HEK293 (cell line): ENCODE data around the gene PLCB1.
"Not testable (repeated sequence)": the region's sequence is repeated elsewhere in the genome, so short reads cannot be mapped to it uniquely, and the experiment has no call there.

ENCODE experiments used
- CTCF ChIA-PET: fragments of 350-600 bp; formaldehyde crosslinking; extraction: SDS; loops from one replicate; lab custom pipeline; 2021; ENCODE audit warnings: antibody characterized with exemption; lab: Yijun Ruan, JAX
- POLR2A ChIA-PET: fragments of 300-600 bp; formaldehyde crosslinking; extraction: SDS; loops from one replicate; lab custom pipeline; 2020; ENCODE audit warnings: antibody characterized with exemption, inconsistent platforms; lab: Yijun Ruan, JAX
- H3K27ac ChIP-seq: fragments of 200-500 bp; sonication (Bioruptor generic); 2 replicates; pipeline ENCODE4 v1.5.1; 2014; ENCODE audit warnings: low read depth, low read length, control low read depth, inconsistent platforms; ENCODE audit errors: extremely low read depth
- H3K36me3 ChIP-seq, 2 experiments: fragments of 200-500 bp in 1 of 2; sonication (Bioruptor generic) in 1 of 2; 1 replicate in 1 of 2; 2 replicates in 1 of 2; pipeline ENCODE4 v1.5.1; 2014 to 2017; ENCODE audit warnings: inconsistent platforms in 2 of 2, low read length in 2 of 2; ENCODE audit not compliant: control insufficient read depth in 2 of 2, insufficient read depth in 1 of 2
- H3K4me1 ChIP-seq: fragments of 200-500 bp; sonication (Bioruptor generic); 2 replicates; pipeline ENCODE4 v1.5.1; 2014; ENCODE audit warnings: mild to moderate bottlenecking, low read length, inconsistent platforms; ENCODE audit not compliant: control insufficient read depth, insufficient read depth
- H3K4me3 ChIP-seq: 2 replicates; pipeline ENCODE4 v1.5.1; 2011; ENCODE audit warnings: low read depth, mild to moderate bottlenecking, control low read depth, low read length, moderate library complexity
- H3K9me3 ChIP-seq: fragments of 200-500 bp; sonication (Bioruptor generic); 2 replicates; pipeline ENCODE4 v1.5.1; 2014; ENCODE audit warnings: low read depth, low read length, inconsistent platforms; ENCODE audit not compliant: control insufficient read depth, insufficient read depth
- AEBP2 ChIP-seq: fragments of 450-650 bp; formaldehyde crosslinking; IDR thresholded peaks from 2 replicates; pipeline ENCODE4 v1.5.1; 2016; ENCODE audit warnings: missing biosample characterization, missing genetic modification characterization, borderline replicate concordance
- ATF2 ChIP-seq: fragments of 450-650 bp; formaldehyde crosslinking; IDR thresholded peaks from 2 replicates; pipeline ENCODE4 v1.5.1; 2016; ENCODE audit warnings: missing biosample characterization, missing genetic modification characterization, low read depth
- ELK4 ChIP-seq: IDR thresholded peaks from 2 replicates; pipeline ENCODE4 v1.6.1; 2011; ENCODE audit warnings: mild to moderate bottlenecking, low read depth, low read length, borderline replicate concordance
- GLIS1 ChIP-seq: fragments of 450-650 bp; formaldehyde crosslinking; IDR thresholded peaks from 2 replicates; pipeline ENCODE4 v1.5.1; 2016; ENCODE audit warnings: missing biosample characterization, missing genetic modification characterization
- KLF16 ChIP-seq: fragments of 450-650 bp; formaldehyde crosslinking; IDR thresholded peaks from 2 replicates; pipeline ENCODE4 v1.5.1; 2017; ENCODE audit warnings: missing biosample characterization, missing genetic modification characterization
- MEIS1 ChIP-seq: sonication (generic); formaldehyde crosslinking; IDR thresholded peaks from 2 replicates; pipeline ENCODE4 v1.8.1; 2022; ENCODE audit warnings: missing genetic modification reagents, mild to moderate bottlenecking, borderline replicate concordance
- MZF1 ChIP-seq: fragments of 450-650 bp; formaldehyde crosslinking; IDR thresholded peaks from 2 replicates; pipeline ENCODE4 v1.5.1; 2017; ENCODE audit warnings: missing biosample characterization, missing genetic modification characterization, borderline replicate concordance
- SCRT1 ChIP-seq: fragments of 450-650 bp; formaldehyde crosslinking; IDR thresholded peaks from 2 replicates; pipeline ENCODE4 v1.5.1; 2016; ENCODE audit warnings: missing biosample characterization, missing genetic modification characterization, borderline replicate concordance
- SCRT2 ChIP-seq: fragments of 450-650 bp; formaldehyde crosslinking; IDR thresholded peaks from 2 replicates; pipeline ENCODE4 v1.5.1; 2016; ENCODE audit warnings: missing biosample characterization, missing genetic modification characterization
- SETDB1 ChIP-seq: IDR thresholded peaks from one replicate; pipeline ENCODE4 v1.6.1; 2017; ENCODE audit warnings: mild to moderate bottlenecking, low read length, moderate library complexity, mixed read lengths; ENCODE audit not compliant: insufficient read length
- SP3 ChIP-seq: fragments of 450-650 bp; formaldehyde crosslinking; IDR thresholded peaks from 2 replicates; pipeline ENCODE4 v1.5.1; 2016; ENCODE audit warnings: missing biosample characterization, missing genetic modification characterization
- TRIM28 ChIP-seq: IDR thresholded peaks from 2 replicates; pipeline ENCODE4 v1.6.1; 2011; ENCODE audit warnings: low read length, control low read depth, borderline replicate concordance
- ZBTB1 ChIP-seq: fragments of 450-650 bp; formaldehyde crosslinking; IDR thresholded peaks from 2 replicates; pipeline ENCODE4 v1.5.1; 2016; ENCODE audit warnings: missing biosample characterization, missing genetic modification characterization
- ZBTB17 ChIP-seq: fragments of 450-650 bp; formaldehyde crosslinking; IDR thresholded peaks from 2 replicates; pipeline ENCODE4 v1.5.1; 2016; ENCODE audit warnings: missing biosample characterization, missing genetic modification characterization
- ZFHX2 ChIP-seq: fragments of 450-650 bp; formaldehyde crosslinking; conservative IDR thresholded peaks from 2 replicates; pipeline ENCODE4 v1.5.1; 2016; ENCODE audit warnings: missing biosample characterization, missing genetic modification characterization
- ZIC2 ChIP-seq: fragments of 450-650 bp; formaldehyde crosslinking; IDR thresholded peaks from 2 replicates; pipeline ENCODE4 v1.5.1; 2016; ENCODE audit warnings: missing biosample characterization, missing genetic modification characterization
- ZNF140 ChIP-seq: fragments of 450-650 bp; formaldehyde crosslinking; IDR thresholded peaks from 2 replicates; pipeline ENCODE4 v1.5.1; 2016; ENCODE audit warnings: missing biosample characterization, missing genetic modification characterization
- ZNF146 ChIP-seq: fragments of 450-650 bp; formaldehyde crosslinking; IDR thresholded peaks from 2 replicates; pipeline ENCODE4 v1.5.1; 2016; ENCODE audit warnings: missing biosample characterization, missing genetic modification characterization
- ZNF16 ChIP-seq: fragments of 450-650 bp; formaldehyde crosslinking; IDR thresholded peaks from 2 replicates; pipeline ENCODE4 v1.5.1; 2016; ENCODE audit warnings: low read depth, missing biosample characterization, missing genetic modification characterization
- ZNF2 ChIP-seq: fragments of 450-650 bp; formaldehyde crosslinking; IDR thresholded peaks from 2 replicates; pipeline ENCODE4 v1.5.1; 2016; ENCODE audit warnings: missing biosample characterization, missing genetic modification characterization
- ZNF221 ChIP-seq: fragments of 450-650 bp; formaldehyde crosslinking; IDR thresholded peaks from 2 replicates; pipeline ENCODE4 v1.5.1; 2017; ENCODE audit warnings: missing biosample characterization, missing genetic modification characterization, borderline replicate concordance
- ZNF302 ChIP-seq: fragments of 450-650 bp; formaldehyde crosslinking; IDR thresholded peaks from 2 replicates; pipeline ENCODE4 v1.5.1; 2016; ENCODE audit warnings: missing biosample characterization, missing genetic modification characterization, low read depth
- ZNF341 ChIP-seq: fragments of 450-650 bp; formaldehyde crosslinking; IDR thresholded peaks from 2 replicates; pipeline ENCODE4; 2016; ENCODE audit warnings: low read depth, missing biosample characterization, missing genetic modification characterization
- ZNF394 ChIP-seq: fragments of 450-650 bp; formaldehyde crosslinking; IDR thresholded peaks from 2 replicates; pipeline ENCODE4 v1.5.1; 2016; ENCODE audit warnings: missing biosample characterization, missing genetic modification characterization, mild to moderate bottlenecking, moderate library complexity, borderline replicate concordance
- ZNF48 ChIP-seq: fragments of 450-650 bp; formaldehyde crosslinking; IDR thresholded peaks from 2 replicates; pipeline ENCODE4 v1.5.1; 2016; ENCODE audit warnings: missing biosample characterization, missing genetic modification characterization
- ZNF560 ChIP-seq: fragments of 450-650 bp; formaldehyde crosslinking; IDR thresholded peaks from 2 replicates; pipeline ENCODE4 v1.5.1; 2017; ENCODE audit warnings: missing biosample characterization, missing genetic modification characterization, borderline replicate concordance
- ZNF677 ChIP-seq: fragments of 450-650 bp; IDR thresholded peaks from 2 replicates; pipeline ENCODE4 v1.5.0; 2018; ENCODE audit warnings: missing biosample characterization, mild to moderate bottlenecking, missing genetic modification characterization, moderate library complexity
- ZNF707 ChIP-seq: fragments of 450-650 bp; formaldehyde crosslinking; IDR thresholded peaks from 2 replicates; pipeline ENCODE4 v1.5.1; 2016; ENCODE audit warnings: missing biosample characterization, missing genetic modification characterization
- ZNF785 ChIP-seq: fragments of 450-650 bp; formaldehyde crosslinking; IDR thresholded peaks from 2 replicates; pipeline ENCODE4 v1.5.1; 2016; ENCODE audit warnings: missing biosample characterization, missing genetic modification characterization
- ZSCAN16 ChIP-seq: fragments of 450-650 bp; formaldehyde crosslinking; IDR thresholded peaks from 2 replicates; pipeline ENCODE4 v1.5.1; 2016; ENCODE audit warnings: missing biosample characterization, missing genetic modification characterization

The PLCB1 gene

DNA sequence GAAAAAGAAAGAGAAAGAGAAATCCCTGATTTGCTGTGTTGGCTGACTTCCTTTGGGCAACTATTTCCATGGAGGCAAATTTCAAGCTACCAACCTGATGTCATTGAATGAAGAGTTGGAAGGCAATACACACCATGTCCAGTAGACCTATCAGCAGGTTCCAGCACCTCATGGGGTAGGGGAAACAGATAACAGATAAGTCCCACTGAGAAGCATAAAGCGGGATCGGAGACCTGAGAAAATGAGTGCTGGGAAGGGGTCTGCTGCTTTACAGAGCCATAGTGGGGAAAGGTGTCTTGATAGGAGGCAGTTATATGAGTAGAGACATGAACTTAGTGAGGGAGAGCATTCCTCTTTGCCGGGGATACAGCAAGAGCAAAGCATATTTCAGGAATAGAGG, 244.9 kb downstream of the PLCB1 start:
- CTCF ChIA-PET: interaction anchor here (0.6 kb wide), 1 partner anchor 441 kb away, joined by 3 read pairs; no protein-coding TSS in a partner anchor
- H3K36me3 ChIP-seq: no peaks in the 10 kb centered on the region
- H3K4me1 ChIP-seq: 0 out of 2 replicates have a peak, but pooled peaks cover 5% of the 10 kb centered on the region
- POLR2A ChIA-PET: no interaction called here
- H3K27ac ChIP-seq: no peak overlapping the region
- H3K4me3 ChIP-seq: no peak overlapping the region
- TF ChIP-seq ZNF221 (tag by site-specific recombination) (no peak), KLF16 (tag by site-specific recombination) (no peak)
- H3K9me3 ChIP-seq: no peaks in the 10 kb centered on the region

DNA sequence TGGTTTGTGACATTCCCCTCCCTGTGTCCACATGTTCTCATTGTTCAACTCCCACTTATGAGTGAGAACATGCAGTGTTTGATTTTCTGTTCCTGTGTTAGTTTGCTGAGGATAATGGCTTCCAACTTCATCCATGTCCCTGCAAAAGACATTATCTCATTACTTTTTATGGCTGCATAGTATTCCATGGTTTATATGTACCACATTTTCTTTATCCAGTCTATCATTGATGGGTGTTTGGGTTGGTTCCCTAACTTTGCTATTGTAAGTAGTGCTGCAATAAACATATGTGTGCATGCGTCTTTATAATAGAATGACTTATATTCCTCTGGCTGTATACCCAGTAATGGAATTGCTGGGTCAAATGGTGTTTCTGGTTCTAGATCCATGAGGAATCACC, 247.1 kb downstream of the PLCB1 start:
- POLR2A ChIA-PET, H3K4me1 ChIP-seq: not testable (repeated sequence)
- peak; percentile 58 for TF ChIP-seq ZNF146 (tag by site-specific recombination)

GRCh38 chr20:8385247-8385646, 253.2 kb downstream of the PLCB1 start:
- Histone ChIP-seq H3K27ac (no peak overlapping the region), H3K36me3 (no peaks in the 10 kb centered on the region), H3K9me3 (no peaks in the 10 kb centered on the region), H3K4me1 (peaks cover 7% of the 10 kb centered on the region; the same call in 1 of the 2 replicates), H3K4me3 (no peak overlapping the region)
- ChIA-PET CTCF (interaction anchor here (1.7 kb wide), 1 partner anchor 336 kb away, joined by 5 read pairs; no protein-coding TSS in a partner anchor), POLR2A (no interaction called here)
- peak; percentile 92 for TF ChIP-seq GLIS1 (tag by site-specific recombination)
- no peak for TF ChIP-seq ZNF140 (tag by site-specific recombination)
- TF ChIP-seq MZF1: no peak
- TF ChIP-seq ZNF341 (tag by site-specific recombination): 0 out of 2 replicates have a peak, but pooled peaks have one; percentile 14
- TF ChIP-seq TRIM28: 0 out of 2 replicates have a peak, but pooled peaks have one; percentile 33
- TF ChIP-seq SCRT2 (tag by site-specific recombination): no peak
- TF ChIP-seq ZNF560 (tag by site-specific recombination): no peak
- TF ChIP-seq ZNF677 (tag by site-specific recombination): no peak
- no peak for TF ChIP-seq ATF2 (tag by site-specific recombination)
- TF ChIP-seq AEBP2 (tag by site-specific recombination): no peak
- TF ChIP-seq ZNF146 (tag by site-specific recombination): no peak
- no peak for TF ChIP-seq ZSCAN16 (tag by site-specific recombination)
- TF ChIP-seq ZNF394 (tag by site-specific recombination): no peak
- no peak for TF ChIP-seq SETDB1
- no peak for TF ChIP-seq ZNF302 (tag by site-specific recombination)
- no peak for TF ChIP-seq ZNF221 (tag by site-specific recombination)
- TF ChIP-seq MEIS1 (CRISPR knock-in tag): no peak
- no peak for TF ChIP-seq ZNF707 (tag by site-specific recombination)
- no peak for TF ChIP-seq ZNF785 (tag by site-specific recombination)
- TF ChIP-seq ZNF16 (tag by site-specific recombination): no peak
- no peak for TF ChIP-seq SCRT1 (tag by site-specific recombination)
- TF ChIP-seq ZIC2 (tag by site-specific recombination): peak; percentile 76
- TF ChIP-seq ZFHX2 (tag by site-specific recombination): no peak
- no peak for TF ChIP-seq ZBTB1 (tag by site-specific recombination)
- no peak for TF ChIP-seq ZNF2
- no peak for TF ChIP-seq ELK4
- no peak for TF ChIP-seq SP3 (tag by site-specific recombination)
- no peak for TF ChIP-seq ZBTB17 (tag by site-specific recombination)
- TF ChIP-seq ZNF48 (tag by site-specific recombination): no peak

More for the DNA sequence above, 247.1 kb downstream of the PLCB1 start:
- H3K9me3 ChIP-seq, H3K4me3 ChIP-seq, H3K36me3 ChIP-seq, CTCF ChIA-PET, H3K27ac ChIP-seq: not testable (repeated sequence)
